SK-N-MC (cell line): ENCODE measurements around the gene PRL.

ENCODE experiments used
- DNase-seq: peaks from one replicate; pipeline ENCODE4 v3.0.0-alpha.2; 2011; ENCODE audit warnings: low read depth, low spot score
- H3K27ac ChIP-seq: fragments of 200-600 bp; sonication (generic); 2 replicates; pipeline ENCODE4 v1.5.1; 2016; ENCODE audit warnings: mixed run types
- H3K36me3 ChIP-seq: fragments of 200-600 bp; sonication (generic); 2 replicates; pipeline ENCODE4 v1.6.1; 2017; ENCODE audit warnings: antibody characterized with exemption, low read length, mixed read lengths; ENCODE audit not compliant: insufficient read depth
- H3K4me3 ChIP-seq: fragments of 200-600 bp; sonication (generic); 2 replicates; pipeline ENCODE4 v1.5.1; 2016
- H3K9ac ChIP-seq: fragments of 200-600 bp; sonication (generic); 2 replicates; pipeline ENCODE4 v1.8.0; 2017; ENCODE audit warnings: mixed run types, mixed read lengths; ENCODE audit not compliant: insufficient read length
- H3K9me3 ChIP-seq: fragments of 200-600 bp; sonication (generic); 2 replicates; pipeline ENCODE4 v1.6.1; 2017; ENCODE audit warnings: low read depth, mild to moderate bottlenecking, antibody characterized with exemption, low read length, moderate library complexity, mixed read lengths
- EZH2 ChIP-seq: fragments of 200-600 bp; sonication (generic); IDR thresholded peaks from one replicate; pipeline ENCODE4 v1.6.1; 2017; ENCODE audit warnings: antibody characterized with exemption
- FOXP2 ChIP-seq: optimal IDR thresholded peaks from 2 replicates; pipeline ENCODE3; 2011; ENCODE audit warnings: mild to moderate bottlenecking, moderate library complexity; ENCODE audit not compliant: insufficient read depth; ENCODE audit errors: extremely low read length, control extremely low read depth
- POLR2AphosphoS5 ChIP-seq: IDR thresholded peaks from 2 replicates; pipeline ENCODE4 v1.6.1; 2012; ENCODE audit warnings: mild to moderate bottlenecking, low read depth, low read length, borderline replicate concordance

PRL gene

GRCh38 chr6:22288721-22289120 is 8.1 kb downstream of the PRL start:
- TF ChIP-seq EZH2 (no peak), FOXP2 (no peak), POLR2AphosphoS5 (no peak)
- Histone ChIP-seq H3K36me3 (no peaks in the 10 kb centered on the region), H3K4me3 (no peak overlapping the region), H3K9ac (no peak overlapping the region), H3K9me3 (no peaks in the 10 kb centered on the region), H3K27ac (no peak overlapping the region)
- no peak for DNase-seq

- Histone ChIP-seq H3K9me3 (no peaks in the 10 kb centered on the region), H3K36me3 (no peaks in the 10 kb centered on the region), H3K9ac (no peak overlapping the region), H3K27ac (no peak overlapping the region), H3K4me3 (no peak overlapping the region)
- DNase-seq = no peak
- no peak for TF ChIP-seq FOXP2
- TF ChIP-seq EZH2 = no peak
- TF ChIP-seq POLR2AphosphoS5 = no peak
Observed at GRCh38 chr6:22284666-22285065, 12.2 kb downstream of the PRL start.

GRCh38 chr6:22281341-22282085 is 15.3 kb downstream of the PRL start:
- Histone ChIP-seq H3K9me3 (no peaks in the 10 kb centered on the region; the same call in 1 of the 2 replicates), H3K36me3 (no peaks in the 10 kb centered on the region), H3K9ac (no peak overlapping the region), H3K4me3 (no peak overlapping the region), H3K27ac (no peak overlapping the region)
- no peak for TF ChIP-seq FOXP2
- TF ChIP-seq EZH2 = no peak
- no peak for TF ChIP-seq POLR2AphosphoS5
- no peak for DNase-seq

- Histone ChIP-seq H3K36me3 (no peaks in the 10 kb centered on the region), H3K27ac (no peak overlapping the region), H3K9ac (no peak overlapping the region), H3K9me3 (no peaks in the 10 kb centered on the region; the same call in 1 of the 2 replicates), H3K4me3 (no peak overlapping the region)
- TF ChIP-seq EZH2 (no peak), POLR2AphosphoS5 (no peak)
- no peak for DNase-seq
Observed at GRCh38 chr6:22279427-22279826, 17.4 kb downstream of the PRL start.

- Histone ChIP-seq H3K36me3 (no peaks in the 10 kb centered on the region), H3K9me3 (no peaks in the 10 kb centered on the region), H3K27ac (no peak overlapping the region), H3K4me3 (no peak overlapping the region), H3K9ac (no peak overlapping the region)
- TF ChIP-seq EZH2 (no peak), POLR2AphosphoS5 (no peak), FOXP2 (no peak)
- DNase-seq = no peak
Observed at GRCh38 chr6:22271081-22271480, 25.8 kb downstream of the PRL start.

GRCh38 chr6:22263748-22264147 is 33.1 kb downstream of the PRL start:
- Histone ChIP-seq H3K9ac (no peak overlapping the region), H3K27ac (no peak overlapping the region)

GRCh38 chr6:22254886-22255285 is 42.0 kb downstream of the PRL start:
- TF ChIP-seq POLR2AphosphoS5 (no peak), EZH2 (no peak), FOXP2 (no peak)
- Histone ChIP-seq H3K9ac (peak overlapping the region; percentile 22), H3K36me3 (no peaks in the 10 kb centered on the region)

More at GRCh38 chr6:22263748-22264147, 33.1 kb downstream of the PRL start:
- TF ChIP-seq EZH2 (no peak), POLR2AphosphoS5 (no peak), FOXP2 (no peak)
- Histone ChIP-seq H3K4me3 (no peak overlapping the region), H3K36me3 (no peaks in the 10 kb centered on the region), H3K9me3 (no peaks in the 10 kb centered on the region)
- no peak for DNase-seq

GRCh38 chr6:22253955-22254655 is 42.7 kb downstream of the PRL start:
- no peak for DNase-seq
- H3K9me3 ChIP-seq = 0 out of 2 replicates have a peak, but pooled peaks cover 5% of the 10 kb centered on the region
- H3K36me3 ChIP-seq = no peaks in the 10 kb centered on the region
- no peak for TF ChIP-seq EZH2
- no peak for TF ChIP-seq FOXP2
- TF ChIP-seq POLR2AphosphoS5 = no peak
- peak overlapping the region; percentile 84 for H3K27ac ChIP-seq
- peak overlapping the region; percentile 65 for H3K4me3 ChIP-seq
- H3K9ac ChIP-seq = peak overlapping the region; percentile 46

More at GRCh38 chr6:22254886-22255285, 42.0 kb downstream of the PRL start:
- Histone ChIP-seq H3K4me3 (peak overlapping the region; percentile 65), H3K27ac (peak overlapping the region; percentile 84), H3K9me3 (0 out of 2 replicates have a peak, but pooled peaks cover 5% of the 10 kb centered on the region)
- peak; percentile 26 for DNase-seq
